GM21381 (cell line): Measurements from ENCODE around the gene PLA2G1B.

ENCODE experiments used
- ATAC-seq: cut with Tn5 transposase; IDR thresholded peaks from one replicate; pipeline ENCODE4 v1.9.1; 2021; ENCODE audit warnings: mild to moderate bottlenecking, moderate library complexity; ENCODE audit not compliant: unreplicated experiment

The PLA2G1B gene

DNA sequence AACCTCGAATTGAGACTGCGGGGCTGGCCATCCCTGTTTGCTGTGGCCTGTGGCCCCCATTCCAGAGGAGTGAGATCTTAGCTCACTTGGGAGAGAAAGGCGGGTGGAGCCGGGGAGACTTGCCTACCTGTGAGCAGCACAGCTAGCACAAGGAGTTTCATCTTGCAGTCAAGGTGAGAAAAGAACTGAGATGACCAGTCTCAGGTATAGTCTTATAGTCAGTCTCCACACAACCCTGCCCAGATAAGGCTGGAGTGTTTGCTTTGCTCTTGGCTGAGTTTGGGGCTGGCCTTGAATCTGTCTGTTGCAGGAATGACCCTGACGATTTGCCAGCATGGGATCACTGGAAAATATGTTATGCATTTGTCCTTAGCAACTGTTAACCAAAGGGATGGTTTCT is at the start of gene PLA2G1B:
Gene PLA2G1B (minus strand): TSS at position 187 of the 400 bp plus-strand sequence. CDS start 26 bp downstream, at position 161.
- ATAC-seq: no peak

DNA sequence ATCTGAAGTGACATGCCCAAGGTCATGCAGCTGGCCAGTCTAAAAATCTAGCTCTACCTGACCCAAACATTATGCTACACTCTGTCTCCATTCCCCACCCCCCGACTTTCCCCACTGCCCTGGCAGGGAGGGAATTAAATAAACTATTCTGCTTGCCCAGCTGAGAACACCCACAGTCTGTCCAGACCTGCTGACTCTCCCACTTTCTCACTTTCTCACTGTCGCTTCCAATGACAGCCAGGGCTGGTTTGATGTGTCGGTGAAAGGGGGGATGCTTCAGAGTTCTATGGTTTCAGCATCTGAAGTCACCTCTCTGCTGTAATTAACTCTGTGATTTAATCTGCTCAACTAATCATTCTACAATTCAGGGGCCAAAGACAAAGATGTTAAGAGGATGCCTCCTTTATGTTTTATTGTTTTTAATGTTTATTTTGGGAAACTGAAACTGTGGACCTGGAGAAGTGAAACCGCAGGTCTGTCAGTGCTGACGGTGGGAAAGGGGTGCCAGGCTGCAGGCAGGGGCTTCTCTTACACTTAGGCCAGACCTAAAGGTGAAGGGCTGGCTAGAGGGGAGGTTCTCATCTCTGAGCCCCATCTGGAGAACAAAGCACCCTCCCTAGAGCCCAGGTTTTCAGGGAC is 49.5 kb upstream of the PLA2G1B start:
- ATAC-seq: no peak

GRCh38 chr12:120376416-120376815 is 48.8 kb upstream of the PLA2G1B start:
- no peak for ATAC-seq

DNA sequence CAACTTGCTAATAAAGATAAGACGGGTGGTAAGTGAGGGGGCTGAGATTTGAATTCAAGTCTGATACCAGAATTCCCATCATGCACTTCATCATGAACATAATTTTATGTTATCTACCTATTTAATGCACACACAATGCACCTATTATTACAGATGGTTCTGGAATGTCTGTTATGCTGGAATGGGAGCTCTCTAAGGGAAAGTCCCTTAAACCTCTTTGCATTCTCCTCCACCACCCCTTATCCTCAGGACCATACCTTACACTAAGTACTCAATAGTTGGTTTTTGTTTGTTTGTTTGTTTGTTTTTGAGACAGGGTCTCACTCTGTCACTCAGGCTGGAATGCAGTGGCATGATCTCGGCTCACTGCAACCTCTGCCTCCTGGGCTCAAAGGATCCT is 48.4 kb upstream of the PLA2G1B start:
- ATAC-seq: no peak

- no peak for ATAC-seq
These were observed 46.1 kb upstream of the PLA2G1B start for GRCh38 chr12:120373683-120374082.

DNA sequence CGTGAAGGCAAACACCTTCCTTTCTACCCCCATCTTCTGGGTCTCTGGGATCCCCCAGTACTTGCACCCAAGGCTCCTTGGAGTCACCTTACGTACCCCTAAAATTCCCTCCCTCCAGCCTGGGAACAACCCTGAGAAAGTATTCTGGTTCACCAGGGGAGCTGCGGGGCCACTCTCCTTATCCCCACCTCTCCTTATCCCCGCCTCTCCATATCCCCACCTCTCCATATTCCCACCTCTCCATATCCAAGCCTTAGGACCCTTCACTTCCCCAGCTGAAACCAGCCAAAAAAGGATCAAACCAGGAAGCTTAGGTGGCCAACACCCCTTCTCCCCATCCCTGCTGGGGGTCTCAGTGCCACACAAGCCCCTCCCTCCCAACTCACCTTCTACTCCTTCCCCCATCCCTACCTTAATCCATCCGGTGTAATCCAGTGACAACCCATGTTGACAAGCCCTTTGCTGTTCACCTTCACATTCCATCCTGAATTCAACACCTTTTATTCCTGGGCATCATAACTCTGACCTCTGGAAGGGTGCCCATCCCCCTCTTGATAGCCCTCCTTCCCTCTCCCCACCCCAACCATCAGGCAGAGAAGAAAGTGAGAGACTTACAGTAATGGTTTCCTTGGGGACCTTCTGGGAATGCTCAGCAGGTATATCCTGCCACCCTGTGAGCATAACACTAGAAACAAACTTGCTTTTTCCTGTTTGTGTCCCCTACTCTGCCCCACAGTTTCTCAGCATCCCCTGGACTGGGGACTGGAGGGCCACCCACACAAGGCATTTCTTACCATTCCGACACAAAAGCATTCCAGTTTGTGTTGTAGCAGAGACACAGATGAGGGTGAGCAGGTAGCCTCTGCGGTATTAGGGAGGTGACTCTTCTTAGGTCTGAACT is 43.0 kb upstream of the PLA2G1B start:
- no peak for ATAC-seq

- no peak for ATAC-seq
These were observed 42.2 kb upstream of the PLA2G1B start for GRCh38 chr12:120369603-120370342.

DNA sequence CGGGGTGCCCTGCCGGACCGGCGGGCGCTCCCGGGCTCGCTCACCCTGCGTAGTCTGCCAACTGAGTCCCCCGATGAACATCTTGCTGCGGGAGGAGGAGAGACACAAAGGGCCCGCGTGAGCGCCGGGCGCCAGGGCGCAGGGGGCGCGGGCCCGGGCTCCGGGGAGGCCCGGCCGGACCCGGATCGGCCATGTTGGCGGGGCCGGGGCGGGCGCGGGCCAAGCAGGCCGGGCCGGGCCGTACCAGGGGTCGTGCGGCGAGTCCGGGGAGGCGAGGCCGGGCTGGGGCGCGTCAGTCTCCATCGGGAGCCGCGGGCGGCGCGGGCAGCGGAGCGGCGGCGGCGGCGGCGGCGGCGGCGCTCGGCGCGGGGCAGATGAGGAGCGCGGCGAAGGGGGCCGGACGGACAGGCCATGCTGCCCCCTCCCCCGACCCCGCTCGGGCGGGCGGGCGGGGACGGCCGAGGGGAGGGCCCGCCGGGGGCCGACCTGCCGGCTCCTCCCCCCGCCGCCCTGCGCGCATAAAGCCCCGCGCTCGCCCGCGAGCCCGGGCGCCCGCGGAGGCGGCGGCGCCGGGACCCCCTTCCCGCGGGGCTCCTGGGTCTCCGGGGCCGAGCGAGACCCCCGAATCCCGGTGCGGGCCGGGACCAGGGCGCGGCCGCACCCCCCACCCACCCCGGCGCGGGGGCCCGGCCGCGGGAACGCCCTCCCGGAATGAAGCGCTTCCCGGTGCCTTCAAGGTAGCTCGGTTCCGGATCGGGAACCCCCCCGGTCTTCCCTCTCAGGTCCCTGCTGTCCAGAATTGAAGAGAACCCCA is 41.4 kb upstream of the PLA2G1B start, which contains the start of gene MSI1:
Gene MSI1 (minus strand): TSS at position 376 of the 814 bp plus-strand sequence. CDS start 73 bp downstream, at position 303.
- no peak for ATAC-seq

DNA sequence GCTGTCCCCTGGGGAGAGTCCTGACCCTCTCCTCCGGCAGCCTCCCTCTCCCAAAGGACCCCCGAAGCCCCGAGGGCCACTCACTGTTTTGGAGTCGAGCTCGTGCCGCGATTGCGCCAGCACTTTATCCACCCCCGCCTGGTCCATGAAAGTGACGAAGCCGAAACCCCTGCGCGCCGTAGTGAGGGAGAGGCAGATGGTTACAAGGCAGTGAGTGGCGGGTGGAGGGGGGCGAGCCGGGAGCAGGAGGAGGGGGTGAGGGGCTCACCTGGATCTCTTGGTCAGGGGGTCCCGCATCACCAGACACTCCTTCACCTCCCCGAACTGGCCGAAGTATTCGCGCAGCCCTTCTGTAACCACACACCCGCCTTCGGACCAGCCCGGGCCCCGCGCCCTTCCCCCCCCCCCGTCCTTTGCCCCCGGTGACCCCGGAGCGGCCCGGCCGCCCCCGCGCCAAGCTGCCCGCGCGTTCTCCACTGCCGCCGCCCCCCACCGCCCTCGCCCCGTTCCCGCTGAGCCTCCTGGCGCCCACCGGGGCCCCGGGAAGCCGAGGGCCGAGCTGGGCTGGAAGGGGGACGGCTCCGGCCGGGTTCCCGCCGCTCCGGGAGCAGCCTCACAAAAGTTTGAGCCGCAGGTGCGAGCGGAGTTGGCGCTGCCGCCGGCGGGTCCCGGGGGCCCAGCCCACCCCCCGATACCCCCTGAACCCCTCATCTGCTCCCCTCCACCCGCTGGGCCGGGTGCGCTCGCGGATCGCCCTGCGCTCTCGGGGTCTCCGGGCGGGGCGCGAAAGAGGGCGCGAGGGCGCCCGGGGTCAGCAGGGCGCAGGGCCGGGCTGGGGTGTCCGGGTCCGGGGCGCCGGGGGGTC is 40.6 kb upstream of the PLA2G1B start:
- no peak for ATAC-seq

GRCh38 chr12:120367233-120367923 is 39.8 kb upstream of the PLA2G1B start:
- ATAC-seq: no peak

- no peak for ATAC-seq
These were observed 39.3 kb upstream of the PLA2G1B start for GRCh38 chr12:120366845-120367232.

- ATAC-seq: no peak
These were observed 38.7 kb upstream of the PLA2G1B start for GRCh38 chr12:120366341-120366705.

DNA sequence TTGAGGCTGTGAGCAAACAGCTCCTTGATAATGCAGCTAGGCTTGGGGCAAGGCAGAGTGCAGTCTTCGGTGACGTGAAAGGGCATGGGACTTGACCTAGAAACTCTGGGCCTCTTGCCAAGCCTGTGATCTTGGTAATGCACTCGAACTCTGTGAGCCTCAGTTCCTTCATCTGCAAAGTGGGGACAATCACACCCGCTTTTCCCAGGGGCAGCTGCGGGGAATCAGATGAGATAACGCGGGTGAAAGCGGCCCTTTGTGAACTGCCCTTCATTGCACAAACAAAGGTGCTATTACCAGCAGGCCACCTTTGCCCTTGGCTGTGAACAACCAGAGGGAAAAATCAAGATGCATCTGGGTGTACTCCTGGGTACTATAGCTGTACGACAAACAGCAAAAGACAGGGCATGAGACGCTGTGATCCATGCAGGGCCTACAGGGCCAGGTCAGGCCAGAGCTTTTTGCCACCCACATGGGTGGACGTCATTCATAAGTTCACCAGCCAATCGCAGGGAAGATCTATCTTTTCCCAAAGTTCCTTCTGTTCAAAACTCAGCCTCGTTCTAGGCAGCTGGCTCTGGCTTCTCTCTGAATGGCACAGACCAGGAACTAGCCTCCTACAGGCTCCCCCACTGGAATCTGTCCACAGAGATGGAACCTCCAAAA is 38.2 kb upstream of the PLA2G1B start:
- no peak for ATAC-seq

DNA sequence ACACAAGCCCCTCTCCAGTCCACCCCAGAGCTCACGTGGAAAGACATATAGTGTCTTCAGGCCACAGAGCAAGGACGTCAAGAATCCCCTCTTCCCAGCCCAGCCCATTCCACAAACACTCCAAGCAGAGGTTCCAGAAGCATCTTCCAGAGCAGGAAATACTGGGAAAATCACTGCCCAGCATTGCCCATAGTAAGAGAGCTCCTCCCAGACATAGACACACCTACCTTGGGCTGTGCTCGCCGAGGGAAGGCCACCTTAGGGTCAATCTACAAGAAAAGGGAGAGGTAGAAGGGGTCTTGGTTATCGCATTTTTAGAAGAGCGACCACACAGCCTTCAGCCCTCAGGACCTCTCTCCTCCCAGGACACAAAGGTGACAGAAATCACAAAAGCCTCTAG is 36.9 kb upstream of the PLA2G1B start:
- no peak for ATAC-seq

- ATAC-seq: no peak
These were observed 35.8 kb upstream of the PLA2G1B start for GRCh38 chr12:120363274-120363855.

DNA sequence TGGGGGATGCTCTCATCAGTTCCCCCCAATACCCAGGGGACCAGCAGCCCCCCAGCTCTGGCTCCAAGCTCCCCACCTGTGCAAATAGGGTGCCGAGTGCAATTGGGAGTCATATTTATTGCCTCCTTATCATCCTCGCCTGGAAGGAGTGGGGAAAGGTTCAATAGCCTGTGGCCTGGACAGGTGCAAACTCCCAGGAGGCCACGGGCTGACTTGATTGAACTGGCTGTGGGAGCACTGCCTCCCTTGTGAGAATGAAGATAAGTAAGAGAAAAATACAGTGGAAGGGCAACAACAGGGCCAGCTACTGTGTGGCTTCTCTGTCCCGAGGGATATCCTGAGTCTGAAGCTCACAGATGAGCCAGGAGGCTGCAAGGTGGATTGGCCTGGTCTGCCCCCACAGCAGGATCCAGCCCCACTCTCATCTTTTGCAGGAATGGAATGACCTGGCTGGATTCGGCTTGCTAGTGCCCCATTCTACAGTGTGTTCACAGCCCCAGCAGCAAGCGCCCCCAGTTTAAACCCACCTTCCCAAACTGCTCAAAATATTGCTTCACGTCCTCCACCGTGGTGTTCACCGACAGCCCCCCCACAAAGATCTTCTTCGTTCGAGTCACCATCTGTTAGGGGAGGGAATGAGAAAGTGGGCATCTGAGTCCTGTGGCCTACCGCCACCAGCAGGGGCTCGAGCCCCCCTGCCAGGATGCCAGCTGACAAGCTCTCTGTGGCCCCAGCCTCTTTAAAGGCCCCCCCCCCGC is 35.1 kb upstream of the PLA2G1B start:
- ATAC-seq: no peak

- ATAC-seq: no peak
These were observed 34.1 kb upstream of the PLA2G1B start for GRCh38 chr12:120361506-120362208.
